Stimulated activated CD8-positive, alpha-beta memory T cell treated with anti-CD3 and anti-CD28 coated beads, Interleukin-7, amount 100 ng/mL, for 48 hours (primary cell): ENCODE measurements around the gene ZNF672.
"Not testable (repeated sequence)": the region's sequence is repeated elsewhere in the genome, so short reads cannot be mapped to it uniquely, and the experiment has no call there.

Source experiments
- DNase-seq, 2 donors: peaks; one replicate each; pipeline ENCODE4 v3.0.0-alpha.2; 2020; ENCODE audit warnings: low read depth in 1 of 2; ENCODE audit errors: extremely low read depth in 1 of 2

The ZNF672 gene

GRCh38 chr1:248812736-248813425 lies 25.1 kb upstream of the ZNF672 start:
- no peak for DNase-seq

GRCh38 chr1:248813546-248813945 lies 24.5 kb upstream of the ZNF672 start:
- no peak for DNase-seq

- DNase-seq, result no peak
Measured at GRCh38 chr1:248814351-248814750, 23.7 kb upstream of the ZNF672 start.

GRCh38 chr1:248815407-248816034 lies 22.5 kb upstream of the ZNF672 start:
- no peak for DNase-seq

GRCh38 chr1:248816042-248816851 lies 21.8 kb upstream of the ZNF672 start:
- no peak for DNase-seq

- no peak for DNase-seq
Measured at GRCh38 chr1:248817065-248817464, 21.0 kb upstream of the ZNF672 start.

- no peak for DNase-seq
Measured at GRCh38 chr1:248818505-248819374, 19.3 kb upstream of the ZNF672 start.

GRCh38 chr1:248820041-248820585 lies 17.9 kb upstream of the ZNF672 start:
- DNase-seq, result no peak

GRCh38 chr1:248821101-248821500 lies 16.9 kb upstream of the ZNF672 start:
- no peak for DNase-seq

- no peak for DNase-seq
Measured at GRCh38 chr1:248821641-248822040, 16.4 kb upstream of the ZNF672 start.

- no peak for DNase-seq
Measured at GRCh38 chr1:248822148-248823032, 15.6 kb upstream of the ZNF672 start.

GRCh38 chr1:248823517-248824001 lies 14.5 kb upstream of the ZNF672 start:
- no peak for DNase-seq

- DNase-seq, result no peak
Measured at GRCh38 chr1:248824301-248824700, 13.7 kb upstream of the ZNF672 start.

- DNase-seq, result no peak
Measured at GRCh38 chr1:248824701-248825100, 13.3 kb upstream of the ZNF672 start.

- no peak for DNase-seq
Measured at GRCh38 chr1:248825136-248825535, 12.9 kb upstream of the ZNF672 start.

GRCh38 chr1:248825573-248825908 lies 12.5 kb upstream of the ZNF672 start:
- no peak for DNase-seq

- DNase-seq, result peak; percentile 74 to 90
Measured at GRCh38 chr1:248825909-248826760, 11.9 kb upstream of the ZNF672 start, which contains the start of gene SH3BP5L. TSS of gene SH3BP5L (minus strand) at chr1:248825915. CDS start at chr1:248824935, 980 bp downstream.

- DNase-seq, result no peak
Measured at GRCh38 chr1:248828845-248829244, 9.2 kb upstream of the ZNF672 start.

- not testable (repeated sequence) for DNase-seq
Measured at GRCh38 chr1:248830718-248831017, 7.4 kb upstream of the ZNF672 start.
